ENCODE data around the gene CCDC33.

The CCDC33 gene

DNA sequence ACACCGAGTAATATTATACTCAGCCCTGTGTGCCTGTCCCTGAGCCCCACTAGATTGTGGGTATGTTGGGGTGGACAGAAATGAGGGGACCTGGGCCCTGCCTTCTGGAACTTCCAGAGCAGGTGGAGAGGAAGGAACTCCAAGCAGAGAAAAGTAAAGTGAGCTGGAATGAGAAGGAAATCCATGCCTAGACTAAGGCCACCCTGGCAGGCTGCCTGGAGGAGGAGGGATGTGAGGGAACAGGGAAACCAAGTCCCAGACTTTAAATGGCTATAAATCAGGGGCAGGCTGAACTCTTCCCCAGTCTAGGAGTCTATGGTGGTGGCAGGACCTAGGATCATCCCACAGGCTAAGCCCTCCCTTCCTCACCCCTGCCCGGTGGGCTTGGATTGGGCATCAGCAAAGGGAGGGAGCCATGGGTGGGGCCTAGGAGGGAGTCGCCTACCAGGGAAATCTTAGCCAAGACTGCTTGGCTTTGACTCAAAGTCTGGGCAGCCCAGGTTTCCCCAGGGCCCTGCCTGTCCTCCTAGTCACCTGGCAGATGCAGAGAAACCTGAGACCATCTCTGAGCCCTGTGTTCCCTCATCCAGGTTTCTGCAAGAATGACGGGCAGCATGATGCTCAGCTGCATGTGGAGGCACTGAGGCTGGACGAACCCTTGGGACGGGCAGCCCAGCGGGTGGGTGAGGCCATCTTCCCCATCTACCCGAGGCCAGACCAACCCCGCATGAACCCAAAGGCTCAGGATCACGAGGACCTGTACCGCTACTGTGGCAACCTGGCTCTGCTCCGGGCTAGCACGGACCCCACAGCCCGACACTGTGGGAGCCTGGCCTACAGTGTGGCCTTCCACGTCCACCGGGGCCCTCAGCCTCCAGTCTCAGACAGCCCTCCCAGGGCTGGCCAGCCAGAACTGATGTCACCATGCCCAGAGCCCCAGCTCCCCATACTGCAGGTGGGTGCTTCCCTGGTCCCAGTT lies 17.9 kb upstream of the CCDC33 start:
- DNase-seq (ENCODE audit: low spot score) = no peak
- POLR2A ChIA-PET (ENCODE audit: low non-redundant PET) = no interaction called here
- TF ChIP-seq, protein P1, sequence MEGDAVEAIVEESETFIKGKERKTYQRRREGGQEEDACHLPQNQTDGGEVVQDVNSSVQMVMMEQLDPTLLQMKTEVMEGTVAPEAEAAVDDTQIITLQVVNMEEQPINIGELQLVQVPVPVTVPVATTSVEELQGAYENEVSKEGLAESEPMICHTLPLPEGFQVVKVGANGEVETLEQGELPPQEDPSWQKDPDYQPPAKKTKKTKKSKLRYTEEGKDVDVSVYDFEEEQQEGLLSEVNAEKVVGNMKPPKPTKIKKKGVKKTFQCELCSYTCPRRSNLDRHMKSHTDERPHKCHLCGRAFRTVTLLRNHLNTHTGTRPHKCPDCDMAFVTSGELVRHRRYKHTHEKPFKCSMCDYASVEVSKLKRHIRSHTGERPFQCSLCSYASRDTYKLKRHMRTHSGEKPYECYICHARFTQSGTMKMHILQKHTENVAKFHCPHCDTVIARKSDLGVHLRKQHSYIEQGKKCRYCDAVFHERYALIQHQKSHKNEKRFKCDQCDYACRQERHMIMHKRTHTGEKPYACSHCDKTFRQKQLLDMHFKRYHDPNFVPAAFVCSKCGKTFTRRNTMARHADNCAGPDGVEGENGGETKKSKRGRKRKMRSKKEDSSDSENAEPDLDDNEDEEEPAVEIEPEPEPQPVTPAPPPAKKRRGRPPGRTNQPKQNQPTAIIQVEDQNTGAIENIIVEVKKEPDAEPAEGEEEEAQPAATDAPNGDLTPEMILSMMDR (conservative IDR thresholded peaks at IDR 0.05; ENCODE audit: low read depth) = no peak
- CTCF ChIA-PET = no interaction called here
- no peak overlapping the region for H3K27ac ChIP-seq

DNA sequence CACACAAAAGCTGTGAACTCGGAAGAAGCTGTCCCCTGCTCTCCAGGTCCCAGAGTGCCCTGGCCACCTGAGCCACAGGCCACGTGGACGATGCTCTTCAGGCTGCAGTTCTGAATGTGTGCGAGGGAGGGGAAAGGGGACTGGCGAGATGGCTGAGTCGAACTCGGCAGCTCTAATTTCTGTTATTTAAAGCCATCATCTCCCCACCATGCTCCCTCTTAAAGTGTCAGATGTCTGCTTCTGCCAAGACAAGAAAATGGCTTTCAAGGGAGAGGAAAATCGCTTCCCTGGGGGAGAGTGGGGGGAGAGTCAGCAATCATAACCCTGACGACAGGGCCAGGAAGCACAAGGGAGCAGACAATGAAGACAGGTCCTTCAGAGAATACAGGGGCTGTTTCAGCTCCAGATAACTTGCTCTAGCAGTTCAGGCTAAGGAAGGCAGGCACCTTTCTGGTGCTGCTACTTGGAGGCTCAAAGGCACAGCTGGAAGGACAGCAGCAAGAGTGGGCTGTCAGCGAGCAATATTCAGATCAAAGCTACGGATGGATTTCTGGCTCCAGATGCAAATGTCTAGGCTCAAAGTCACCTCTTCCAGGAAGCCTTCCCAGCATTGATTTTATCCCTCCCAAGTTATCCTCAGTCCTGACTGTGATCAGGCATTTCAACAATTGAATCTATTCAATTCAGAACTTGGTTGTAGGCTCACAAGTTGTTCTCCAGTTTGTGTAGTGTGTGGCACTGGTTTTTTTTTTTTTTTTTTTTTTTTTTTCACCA lies 15.5 kb upstream of the CCDC33 start:
- ChIA-PET CTCF (no interaction called here), POLR2A (ENCODE audit: low non-redundant PET) (no interaction called here)
- TF ChIP-seq, protein P1 (conservative IDR thresholded peaks at IDR 0.05; ENCODE audit: low read depth) = no peak
- no peak for DNase-seq (ENCODE audit: low spot score)
- no peak overlapping the region for H3K27ac ChIP-seq

DNA sequence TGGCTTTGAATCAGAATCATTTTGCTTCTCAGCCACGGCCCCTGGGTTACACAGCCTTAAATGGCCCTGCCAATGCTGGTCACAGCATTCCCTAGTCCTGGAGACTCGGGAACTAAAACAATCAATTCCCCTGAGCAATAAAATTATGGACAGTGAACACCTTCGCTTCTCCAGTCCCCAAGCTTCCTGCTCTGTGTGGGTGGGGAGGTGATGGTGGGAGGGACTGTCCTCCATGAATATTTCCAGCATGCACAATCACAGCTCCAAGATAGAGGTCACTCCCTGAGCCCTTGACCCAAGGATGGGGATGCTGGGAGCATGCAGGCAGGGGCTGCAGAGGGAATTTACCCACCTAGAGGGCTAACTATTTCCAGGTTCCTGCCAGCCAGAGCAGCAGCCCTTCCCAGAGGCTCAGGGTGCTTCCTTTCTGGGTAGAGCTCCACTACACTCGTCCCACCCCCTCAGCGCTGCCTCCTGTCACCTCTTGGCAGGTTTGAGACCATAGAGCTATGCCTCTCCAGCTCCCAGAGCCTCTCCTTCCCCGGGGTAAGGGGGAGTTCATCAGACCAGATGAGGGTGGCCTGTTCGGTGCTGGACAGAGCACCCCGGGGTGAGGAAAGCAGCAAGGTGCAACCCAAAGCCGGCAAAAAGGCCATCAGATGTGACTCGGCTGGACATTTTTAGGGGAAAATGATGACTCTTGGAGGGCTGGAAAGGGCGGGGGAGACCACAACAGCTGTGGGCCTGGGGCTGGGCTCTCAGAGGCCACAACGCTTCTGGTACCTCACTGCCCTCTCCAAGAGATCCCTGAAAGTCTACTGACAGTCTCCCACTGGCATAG lies 14.5 kb upstream of the CCDC33 start:
- DNase-seq (ENCODE audit: low spot score) = no peak
- H3K27ac ChIP-seq = no peak overlapping the region
- POLR2A ChIA-PET (ENCODE audit: low non-redundant PET) = interaction anchor here (0.5 kb wide), 1 partner anchor 77 kb away, joined by 3 read pairs; no protein-coding TSS in a partner anchor
- TF ChIP-seq, protein P1 (conservative IDR thresholded peaks at IDR 0.05; ENCODE audit: low read depth) = no peak
- CTCF ChIA-PET = no interaction called here

DNA sequence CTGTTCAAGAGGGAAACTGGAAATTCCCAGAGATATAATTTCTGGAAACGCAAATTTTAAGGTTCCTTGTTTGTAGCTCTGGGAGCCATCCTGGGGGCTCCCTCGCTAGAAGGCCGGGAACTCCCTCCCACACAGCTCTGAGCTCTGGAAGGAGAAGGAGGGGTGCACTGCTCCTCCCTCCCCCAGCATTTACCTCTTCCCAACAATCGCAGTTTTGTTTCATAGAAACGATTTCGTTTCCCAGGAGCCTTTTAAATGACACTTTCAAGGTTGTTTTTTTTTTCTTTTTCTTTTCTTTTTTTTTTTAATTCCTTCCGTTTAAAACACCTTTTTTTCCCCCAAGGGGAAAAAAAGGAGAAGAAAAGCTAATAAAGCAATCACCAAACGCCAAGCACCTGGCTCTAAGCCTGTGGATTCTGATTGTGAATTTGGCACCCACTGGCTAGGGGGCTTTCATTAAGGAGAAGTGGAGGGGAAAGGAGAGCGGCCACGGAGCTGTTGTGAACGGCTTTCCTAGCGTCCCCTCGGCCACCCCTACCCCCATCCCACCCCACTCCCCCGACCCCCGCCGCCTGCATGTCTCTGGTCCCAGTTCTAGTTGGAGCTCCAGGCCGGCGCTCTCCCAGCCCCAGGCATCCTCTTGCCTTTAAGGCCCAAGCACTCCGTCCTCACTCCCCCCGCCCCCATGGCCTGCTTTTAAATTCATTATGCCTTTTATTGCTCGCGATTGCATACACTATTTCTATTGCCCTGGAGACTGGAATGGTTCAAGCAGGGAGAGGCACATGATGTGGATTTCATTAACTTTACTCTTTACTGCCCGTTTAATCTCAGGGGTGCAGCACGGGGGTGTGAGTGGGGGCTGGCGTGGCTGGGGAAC lies 13.6 kb upstream of the CCDC33 start:
- DNase-seq (ENCODE audit: low spot score) = no peak
- TF ChIP-seq, protein P1 (conservative IDR thresholded peaks at IDR 0.05; ENCODE audit: low read depth) = no peak
- CTCF ChIA-PET = no interaction called here
- POLR2A ChIA-PET (ENCODE audit: low non-redundant PET) = interaction anchor here (0.5 to 0.6 kb wide), 2 partner anchors 10 to 76 kb away, joined by 3 to 4 read pairs; no protein-coding TSS in a partner anchor
- H3K27ac ChIP-seq = no peak overlapping the region

DNA sequence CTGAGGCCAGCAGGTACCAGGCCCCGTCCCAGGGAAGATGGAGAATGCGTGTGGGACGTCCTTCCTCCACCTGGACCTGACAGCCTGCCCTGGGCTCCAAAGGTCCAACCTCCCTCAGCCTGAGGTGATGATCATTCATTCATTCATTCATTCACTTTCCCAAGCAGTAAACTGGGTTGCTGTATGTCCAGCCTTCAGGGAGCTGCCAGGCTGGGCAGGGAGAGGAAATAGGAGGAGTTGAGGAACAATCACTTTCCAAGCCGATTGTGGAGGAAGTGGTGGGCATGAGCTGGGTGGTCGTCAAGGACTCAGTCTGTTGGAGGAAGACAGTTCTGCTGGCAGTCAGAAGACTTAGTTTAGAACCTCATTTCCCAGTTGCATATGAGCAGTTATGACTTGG lies 10.2 kb upstream of the CCDC33 start:
- POLR2A ChIA-PET (ENCODE audit: low non-redundant PET) = no interaction called here
- DNase-seq (ENCODE audit: low spot score) = no peak
- CTCF ChIA-PET = interaction anchor here (0.6 kb wide), 1 partner anchor 34 kb away, joined by 5 read pairs; no protein-coding TSS in a partner anchor
- TF ChIP-seq, protein P1 (conservative IDR thresholded peaks at IDR 0.05; ENCODE audit: low read depth) = no peak
- H3K27ac ChIP-seq = no peak overlapping the region

All from RWPE1 (cell line).